KOPT-K1 (cell line): ENCODE data around the gene SLC52A3.

Experiments
- H3K27ac ChIP-seq: fragments of 200-600 bp; sonication (generic); 2 replicates; pipeline ENCODE4 v1.5.1; 2016; ENCODE audit warnings: antibody characterized with exemption, mild to moderate bottlenecking, low read depth, low read length; ENCODE audit not compliant: poor library complexity, severe bottlenecking
- H3K36me3 ChIP-seq: fragments of 200-600 bp; sonication (generic); 2 replicates; pipeline ENCODE4 v1.5.1; 2017; ENCODE audit warnings: antibody characterized with exemption, mild to moderate bottlenecking, low read length, moderate library complexity; ENCODE audit not compliant: insufficient read depth
- H3K9me3 ChIP-seq: fragments of 200-600 bp; sonication (generic); 2 replicates; pipeline ENCODE4 v1.5.1; 2017; ENCODE audit warnings: antibody characterized with exemption, low read length, mild to moderate bottlenecking; ENCODE audit not compliant: insufficient read depth, poor library complexity, severe bottlenecking

The SLC52A3 gene

GRCh38 chr20:753136-753535, 15.2 kb downstream of the SLC52A3 start:
- no peaks in the 10 kb centered on the region for H3K36me3 ChIP-seq
- H3K9me3 ChIP-seq: no peaks in the 10 kb centered on the region
- H3K27ac ChIP-seq: no peak overlapping the region

- H3K36me3 ChIP-seq: no peaks in the 10 kb centered on the region
- H3K9me3 ChIP-seq: no peaks in the 10 kb centered on the region
- H3K27ac ChIP-seq: no peak overlapping the region
Observed at GRCh38 chr20:752291-752690, 16.0 kb downstream of the SLC52A3 start.

- Histone ChIP-seq H3K9me3 (no peaks in the 10 kb centered on the region), H3K36me3 (no peaks in the 10 kb centered on the region), H3K27ac (no peak overlapping the region)
Observed at GRCh38 chr20:751761-752160, 16.5 kb downstream of the SLC52A3 start.

GRCh38 chr20:750801-751200, 17.5 kb downstream of the SLC52A3 start:
- no peaks in the 10 kb centered on the region for H3K36me3 ChIP-seq
- H3K9me3 ChIP-seq: peaks cover 2% of the 10 kb centered on the region
- no peak overlapping the region for H3K27ac ChIP-seq

- Histone ChIP-seq H3K9me3 (peaks cover 26% of the 10 kb centered on the region), H3K27ac (no peak overlapping the region), H3K36me3 (no peaks in the 10 kb centered on the region)
Observed at GRCh38 chr20:745683-746301, 22.5 kb downstream of the SLC52A3 start.

- H3K36me3 ChIP-seq: no peaks in the 10 kb centered on the region
Observed at GRCh38 chr20:742156-742555, 26.1 kb downstream of the SLC52A3 start.

GRCh38 chr20:741620-742019, 26.7 kb downstream of the SLC52A3 start:
- no peak overlapping the region for H3K27ac ChIP-seq
- H3K9me3 ChIP-seq: peaks cover 26% of the 10 kb centered on the region
- H3K36me3 ChIP-seq: no peaks in the 10 kb centered on the region

More at GRCh38 chr20:742156-742555, 26.1 kb downstream of the SLC52A3 start:
- H3K27ac ChIP-seq: no peak overlapping the region
- peaks cover 26% of the 10 kb centered on the region for H3K9me3 ChIP-seq

GRCh38 chr20:740162-740561, 28.1 kb downstream of the SLC52A3 start:
- H3K27ac ChIP-seq: no peak overlapping the region
- H3K36me3 ChIP-seq: no peaks in the 10 kb centered on the region
- H3K9me3 ChIP-seq: peaks cover 18% of the 10 kb centered on the region

- Histone ChIP-seq H3K27ac (no peak overlapping the region), H3K9me3 (peaks cover 14% of the 10 kb centered on the region), H3K36me3 (no peaks in the 10 kb centered on the region)
Observed at GRCh38 chr20:739736-740135, 28.6 kb downstream of the SLC52A3 start.

GRCh38 chr20:733861-734260, 34.4 kb downstream of the SLC52A3 start:
- H3K9me3 ChIP-seq: peaks cover 5% of the 10 kb centered on the region
- H3K36me3 ChIP-seq: no peaks in the 10 kb centered on the region
- no peak overlapping the region for H3K27ac ChIP-seq

GRCh38 chr20:732727-733126, 35.6 kb downstream of the SLC52A3 start:
- Histone ChIP-seq H3K27ac (no peak overlapping the region), H3K9me3 (peaks cover 5% of the 10 kb centered on the region), H3K36me3 (no peaks in the 10 kb centered on the region)

GRCh38 chr20:731891-732560, 36.3 kb downstream of the SLC52A3 start:
- Histone ChIP-seq H3K36me3 (no peaks in the 10 kb centered on the region), H3K9me3 (peaks cover 5% of the 10 kb centered on the region), H3K27ac (no peak overlapping the region)

- H3K36me3 ChIP-seq: no peaks in the 10 kb centered on the region
- no peak overlapping the region for H3K27ac ChIP-seq
- peaks cover 5% of the 10 kb centered on the region for H3K9me3 ChIP-seq
Observed at GRCh38 chr20:730005-730404, 38.3 kb downstream of the SLC52A3 start.

- Histone ChIP-seq H3K36me3 (no peaks in the 10 kb centered on the region), H3K9me3 (peaks cover 5% of the 10 kb centered on the region), H3K27ac (no peak overlapping the region)
Observed at GRCh38 chr20:728256-728944, 39.9 kb downstream of the SLC52A3 start.

- H3K36me3 ChIP-seq: no peaks in the 10 kb centered on the region
- no peak overlapping the region for H3K27ac ChIP-seq
- H3K9me3 ChIP-seq: peaks cover 5% of the 10 kb centered on the region
Observed at GRCh38 chr20:726160-726559, 42.1 kb downstream of the SLC52A3 start.
